ENCODE measurements around the gene VIT.

The VIT gene

GRCh38 chr2:36783246-36783645, 86.7 kb downstream of the VIT start:
- Histone ChIP-seq H3K79me2 (ENCODE audit: insufficient read depth, low read length) (no peaks in the 10 kb centered on the region), H3K9me3 (ENCODE audit: insufficient read depth, low read length) (no peaks in the 10 kb centered on the region), H4K20me1 (ENCODE audit: low read depth, low read length) (no peaks in the 10 kb centered on the region), H3K27me3 (ENCODE audit: low read length) (no peaks in the 10 kb centered on the region), H3K36me3 (ENCODE audit: low read length) (no peaks in the 10 kb centered on the region), H3K4me2 (ENCODE audit: low read depth, low read length, poor library complexity, severe bottlenecking) (no peak overlapping the region), H3K27ac (ENCODE audit: low read depth, low read length) (no peak overlapping the region), H2AFZ (ENCODE audit: low read depth, low read length, severe bottlenecking) (no peak overlapping the region), H3K9ac (ENCODE audit: low read length) (no peak overlapping the region), H3F3A (ENCODE audit: insufficient read depth) (no peaks in the 10 kb centered on the region), H3K4me3 (ENCODE audit: insufficient read depth, low read length, poor library complexity, severe bottlenecking) (no peak overlapping the region), H3K9me2 (replicated peaks; ENCODE audit: insufficient read depth, low read length) (no peaks in the 10 kb centered on the region)
- TF ChIP-seq, protein P1, sequence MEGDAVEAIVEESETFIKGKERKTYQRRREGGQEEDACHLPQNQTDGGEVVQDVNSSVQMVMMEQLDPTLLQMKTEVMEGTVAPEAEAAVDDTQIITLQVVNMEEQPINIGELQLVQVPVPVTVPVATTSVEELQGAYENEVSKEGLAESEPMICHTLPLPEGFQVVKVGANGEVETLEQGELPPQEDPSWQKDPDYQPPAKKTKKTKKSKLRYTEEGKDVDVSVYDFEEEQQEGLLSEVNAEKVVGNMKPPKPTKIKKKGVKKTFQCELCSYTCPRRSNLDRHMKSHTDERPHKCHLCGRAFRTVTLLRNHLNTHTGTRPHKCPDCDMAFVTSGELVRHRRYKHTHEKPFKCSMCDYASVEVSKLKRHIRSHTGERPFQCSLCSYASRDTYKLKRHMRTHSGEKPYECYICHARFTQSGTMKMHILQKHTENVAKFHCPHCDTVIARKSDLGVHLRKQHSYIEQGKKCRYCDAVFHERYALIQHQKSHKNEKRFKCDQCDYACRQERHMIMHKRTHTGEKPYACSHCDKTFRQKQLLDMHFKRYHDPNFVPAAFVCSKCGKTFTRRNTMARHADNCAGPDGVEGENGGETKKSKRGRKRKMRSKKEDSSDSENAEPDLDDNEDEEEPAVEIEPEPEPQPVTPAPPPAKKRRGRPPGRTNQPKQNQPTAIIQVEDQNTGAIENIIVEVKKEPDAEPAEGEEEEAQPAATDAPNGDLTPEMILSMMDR (IDR thresholded peaks at IDR 0.05; ENCODE audit: insufficient read depth, low read length, poor library complexity, severe bottlenecking): no peak
- TF ChIP-seq EZH2phosphoT487 (conservative IDR thresholded peaks at IDR 0.05; ENCODE audit: low read length): no peak

DNA sequence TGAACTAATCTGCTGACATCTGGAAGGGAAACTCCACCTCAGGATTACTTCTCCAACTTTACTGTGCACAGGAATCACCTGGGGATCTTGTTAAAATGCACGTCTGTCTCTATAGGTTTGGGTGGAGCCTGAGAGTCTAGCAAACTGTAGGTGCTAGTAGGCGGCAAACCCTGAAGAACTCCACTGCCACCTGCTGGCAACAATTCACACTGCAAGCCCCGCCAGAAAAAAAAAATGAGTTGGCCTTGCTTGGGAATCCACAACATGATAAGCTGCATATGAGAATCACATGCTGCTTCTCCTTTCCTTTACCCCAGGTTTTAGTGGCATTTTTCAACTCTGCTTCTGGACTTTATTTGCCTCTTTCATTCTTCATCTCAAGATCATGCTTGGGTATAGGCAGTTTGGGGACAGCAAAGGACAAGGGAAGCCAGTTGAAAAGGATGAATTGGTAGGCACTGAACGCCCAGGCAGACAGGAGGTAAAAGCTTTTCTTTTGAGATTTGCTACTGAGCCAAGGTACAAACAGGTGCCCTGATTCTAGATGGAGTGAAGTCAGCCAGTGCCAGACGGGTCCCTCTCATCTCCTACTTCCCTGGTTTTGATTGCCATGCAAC, 88.8 kb downstream of the VIT start:
- H4K20me1 ChIP-seq (ENCODE audit: low read depth, low read length): no peaks in the 10 kb centered on the region
- no peaks in the 10 kb centered on the region for H3K79me2 ChIP-seq (ENCODE audit: insufficient read depth, low read length)
- no peak overlapping the region for H3K9ac ChIP-seq (ENCODE audit: low read length)
- H3K36me3 ChIP-seq (ENCODE audit: low read length): no peaks in the 10 kb centered on the region
- H3K27ac ChIP-seq (ENCODE audit: low read depth, low read length): no peak overlapping the region
- no peak overlapping the region for H2AFZ ChIP-seq (ENCODE audit: low read depth, low read length, severe bottlenecking)
- H3F3A ChIP-seq (ENCODE audit: insufficient read depth): no peaks in the 10 kb centered on the region
- H3K9me3 ChIP-seq (ENCODE audit: insufficient read depth, low read length): no peaks in the 10 kb centered on the region
- no peaks in the 10 kb centered on the region for H3K9me2 ChIP-seq (replicated peaks; ENCODE audit: insufficient read depth, low read length)
- H3K27me3 ChIP-seq (ENCODE audit: low read length): no peaks in the 10 kb centered on the region
- TF ChIP-seq EZH2phosphoT487 (conservative IDR thresholded peaks at IDR 0.05; ENCODE audit: low read length): no peak
- TF ChIP-seq, protein P1 (IDR thresholded peaks at IDR 0.05; ENCODE audit: insufficient read depth, low read length, poor library complexity, severe bottlenecking): peak; percentile 87
- no peak overlapping the region for H3K4me2 ChIP-seq (ENCODE audit: low read depth, low read length, poor library complexity, severe bottlenecking)
- H3K4me3 ChIP-seq (ENCODE audit: insufficient read depth, low read length, poor library complexity, severe bottlenecking): no peak overlapping the region

GRCh38 chr2:36789181-36789804, 92.8 kb downstream of the VIT start:
- Histone ChIP-seq H3K9ac (ENCODE audit: low read length) (no peak overlapping the region), H3K4me2 (ENCODE audit: low read depth, low read length, poor library complexity, severe bottlenecking) (no peak overlapping the region), H2AFZ (ENCODE audit: low read depth, low read length, severe bottlenecking) (no peak overlapping the region), H3K9me3 (ENCODE audit: insufficient read depth, low read length) (no peaks in the 10 kb centered on the region), H3F3A (ENCODE audit: insufficient read depth) (no peaks in the 10 kb centered on the region), H3K27me3 (ENCODE audit: low read length) (no peaks in the 10 kb centered on the region), H3K27ac (ENCODE audit: low read depth, low read length) (no peak overlapping the region), H3K4me3 (ENCODE audit: insufficient read depth, low read length, poor library complexity, severe bottlenecking) (no peak overlapping the region), H3K36me3 (ENCODE audit: low read length) (no peaks in the 10 kb centered on the region), H3K9me2 (replicated peaks; ENCODE audit: insufficient read depth, low read length) (no peaks in the 10 kb centered on the region), H3K79me2 (ENCODE audit: insufficient read depth, low read length) (no peaks in the 10 kb centered on the region), H4K20me1 (ENCODE audit: low read depth, low read length) (no peaks in the 10 kb centered on the region)
- TF ChIP-seq, protein P1 (IDR thresholded peaks at IDR 0.05; ENCODE audit: insufficient read depth, low read length, poor library complexity, severe bottlenecking): no peak
- TF ChIP-seq EZH2phosphoT487 (conservative IDR thresholded peaks at IDR 0.05; ENCODE audit: low read length): no peak

Data from SU-DHL-6 (cell line).